Panc1 (cell line): ENCODE measurements around the gene PYM1. TPM values are rescaled to one million over a fixed set of nuclear protein-coding genes. Genes with fewer than 3 reads are reported as not detected.

Experiments
- ATAC-seq: fragments of 200-7000 bp; cut with Tn5 transposase; 2 replicates; pipeline ENCODE4 v1.9.1; 2020; ENCODE audit warnings: mild to moderate bottlenecking, moderate library complexity
- BruUV-seq: library from RNA; stranded (reverse); fragments of 400-500 nt; replicated peaks from 2 replicates; lab custom pipeline; 2021; lab: Mats Ljungman, UMichigan
- CTCF ChIA-PET: fragments of 300-600 bp; sonication (Branson Sonifier 250); formaldehyde crosslinking; loops from one replicate; lab custom pipeline; 2022; ENCODE audit warnings: antibody characterized with exemption; lab: Charles Lee
- POLR2A ChIA-PET: fragments of 300-600 bp; sonication (Branson Sonifier 250); formaldehyde crosslinking; loops from one replicate; lab custom pipeline; 2022; ENCODE audit warnings: antibody characterized with exemption; lab: Charles Lee
- DNase-seq: peaks from one replicate; pipeline ENCODE4 v3.0.0-alpha.2; 2010; ENCODE audit warnings: low read depth, low spot score
- H3K27ac ChIP-seq: 2 replicates; pipeline ENCODE4 v1.5.1; 2011; ENCODE audit warnings: mild to moderate bottlenecking, low read length, inconsistent platforms
- H3K27me3 ChIP-seq: fragments of 200-500 bp; sonication (Bioruptor generic); 2 replicates; pipeline ENCODE4 v1.6.0; 2014; ENCODE audit warnings: low read length, inconsistent platforms; ENCODE audit not compliant: control insufficient read depth, insufficient read depth
- H3K36me3 ChIP-seq: fragments of 200-500 bp; sonication (Bioruptor generic); 2 replicates; pipeline ENCODE4 v1.5.1; 2014; ENCODE audit warnings: inconsistent platforms, mild to moderate bottlenecking, low read length, moderate library complexity; ENCODE audit not compliant: control insufficient read depth, insufficient read depth
- H3K4me1 ChIP-seq: 2 replicates; pipeline ENCODE4 v1.5.1; 2011; ENCODE audit warnings: inconsistent platforms, mild to moderate bottlenecking, low read length, moderate library complexity; ENCODE audit not compliant: control insufficient read depth, insufficient read depth
- H3K4me3 ChIP-seq, 2 experiments: 2 replicates each; pipeline ENCODE4 v1.5.1; 2011 to 2012; ENCODE audit warnings: low read depth in 2 of 2, low read length in 2 of 2, mild to moderate bottlenecking in 2 of 2, inconsistent platforms in 1 of 2, moderate library complexity in 1 of 2
- H3K9me3 ChIP-seq: fragments of 200-500 bp; sonication (Bioruptor generic); 2 replicates; pipeline ENCODE4 v1.5.1; 2014; ENCODE audit warnings: low read depth, mild to moderate bottlenecking, inconsistent platforms, low read length, moderate library complexity; ENCODE audit not compliant: control insufficient read depth, insufficient read depth
- POLR2AphosphoS5 ChIP-seq: IDR thresholded peaks from 2 replicates; pipeline ENCODE4 v1.6.1; 2012; ENCODE audit warnings: mild to moderate bottlenecking, low read depth, low read length, moderate library complexity
- SIN3A ChIP-seq: IDR thresholded peaks from 2 replicates; pipeline ENCODE4 v1.6.1; 2012; ENCODE audit warnings: low read depth, mild to moderate bottlenecking, low read length, moderate library complexity, borderline replicate concordance; ENCODE audit not compliant: insufficient read depth
- TCF7L2 ChIP-seq: IDR thresholded peaks from 2 replicates; pipeline ENCODE4 v1.6.1; 2011; ENCODE audit warnings: mild to moderate bottlenecking, low read depth, low read length, inconsistent platforms
- in situ Hi-C: cut with HindIII; loops from 2 replicates; pipeline ENCODE4 v1.10.0; 2016; ENCODE audit warnings: low sequenced_read_pairs, low pct_unique_long_range_greater_than_20kb
- intact Hi-C: fragments of 100-400 bp; cut with micrococcal nuclease; formaldehyde crosslinking; loops from one replicate; pipeline ENCODE4 v1.10.0; 2022; ENCODE audit not compliant: unreplicated experiment
- total RNA-seq: library from RNA; stranded (reverse); gene quantifications from one replicate; pipeline ENCODE4 v1.2.1, GENCODE V29; 2021; ENCODE audit not compliant: unreplicated experiment
- TF ChIP-seq, protein P1 (sequence below), 2 experiments: IDR thresholded peaks; 2 replicates each; pipeline ENCODE4 v1.6.1; 2011 to 2012; ENCODE audit warnings: low read depth in 2 of 2, control low read depth in 1 of 2, low read length in 1 of 2, mild to moderate bottlenecking in 1 of 2, moderate library complexity in 1 of 2; ENCODE audit not compliant: insufficient read depth in 1 of 2
- TF ChIP-seq, protein P2 (sequence below): fragments of 450-650 bp; IDR thresholded peaks from 2 replicates; pipeline ENCODE4 v1.5.1; 2017; ENCODE audit warnings: mild to moderate bottlenecking

The PYM1 gene
- total RNA-seq, 1 experiment from 2014 or later: 32.2 TPM

DNA sequence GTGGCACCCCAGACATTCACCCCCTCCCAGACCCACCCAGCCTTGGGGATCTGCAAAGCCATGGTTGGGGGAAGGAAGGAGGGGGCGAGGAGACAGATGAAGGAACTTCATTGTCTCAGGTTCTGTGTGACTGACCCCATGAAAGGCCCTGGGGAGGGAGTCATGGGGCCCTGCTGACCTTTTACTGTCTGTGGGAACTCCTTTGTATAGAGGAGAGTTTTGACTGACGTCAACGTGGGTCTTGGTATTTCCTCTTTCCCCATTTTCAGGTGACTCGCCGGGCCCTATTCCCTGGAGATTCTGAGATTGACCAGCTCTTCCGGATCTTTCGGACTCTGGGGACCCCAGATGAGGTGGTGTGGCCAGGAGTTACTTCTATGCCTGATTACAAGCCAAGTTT is 43.1 kb upstream of the PYM1 start:
- intact Hi-C loops (no loop called here), in situ Hi-C loops (no loop called here)
- peaks cover 31% of the 10 kb centered on the region for H3K4me1 ChIP-seq
- no peak overlapping the region for H3K27ac ChIP-seq
- H3K36me3 ChIP-seq: peaks cover 11% of the 10 kb centered on the region
- no peaks in the 10 kb centered on the region for H3K27me3 ChIP-seq
- ATAC-seq (no peak), DNase-seq (no peak)
- no peak for TF ChIP-seq TCF7L2
- TF ChIP-seq, protein P1, sequence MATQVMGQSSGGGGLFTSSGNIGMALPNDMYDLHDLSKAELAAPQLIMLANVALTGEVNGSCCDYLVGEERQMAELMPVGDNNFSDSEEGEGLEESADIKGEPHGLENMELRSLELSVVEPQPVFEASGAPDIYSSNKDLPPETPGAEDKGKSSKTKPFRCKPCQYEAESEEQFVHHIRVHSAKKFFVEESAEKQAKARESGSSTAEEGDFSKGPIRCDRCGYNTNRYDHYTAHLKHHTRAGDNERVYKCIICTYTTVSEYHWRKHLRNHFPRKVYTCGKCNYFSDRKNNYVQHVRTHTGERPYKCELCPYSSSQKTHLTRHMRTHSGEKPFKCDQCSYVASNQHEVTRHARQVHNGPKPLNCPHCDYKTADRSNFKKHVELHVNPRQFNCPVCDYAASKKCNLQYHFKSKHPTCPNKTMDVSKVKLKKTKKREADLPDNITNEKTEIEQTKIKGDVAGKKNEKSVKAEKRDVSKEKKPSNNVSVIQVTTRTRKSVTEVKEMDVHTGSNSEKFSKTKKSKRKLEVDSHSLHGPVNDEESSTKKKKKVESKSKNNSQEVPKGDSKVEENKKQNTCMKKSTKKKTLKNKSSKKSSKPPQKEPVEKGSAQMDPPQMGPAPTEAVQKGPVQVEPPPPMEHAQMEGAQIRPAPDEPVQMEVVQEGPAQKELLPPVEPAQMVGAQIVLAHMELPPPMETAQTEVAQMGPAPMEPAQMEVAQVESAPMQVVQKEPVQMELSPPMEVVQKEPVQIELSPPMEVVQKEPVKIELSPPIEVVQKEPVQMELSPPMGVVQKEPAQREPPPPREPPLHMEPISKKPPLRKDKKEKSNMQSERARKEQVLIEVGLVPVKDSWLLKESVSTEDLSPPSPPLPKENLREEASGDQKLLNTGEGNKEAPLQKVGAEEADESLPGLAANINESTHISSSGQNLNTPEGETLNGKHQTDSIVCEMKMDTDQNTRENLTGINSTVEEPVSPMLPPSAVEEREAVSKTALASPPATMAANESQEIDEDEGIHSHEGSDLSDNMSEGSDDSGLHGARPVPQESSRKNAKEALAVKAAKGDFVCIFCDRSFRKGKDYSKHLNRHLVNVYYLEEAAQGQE (IDR thresholded peaks at IDR 0.05; ENCODE audit: insufficient read depth in 1 of 2, low read depth in 2 of 2, low read length in 1 of 2): no peak
- TF ChIP-seq POLR2AphosphoS5: no peak
- POLR2A ChIA-PET: no interaction called here
- no peak overlapping the region for H3K4me3 ChIP-seq
- CTCF ChIA-PET: no interaction called here
- no peaks in the 10 kb centered on the region for H3K9me3 ChIP-seq
- no TSS peak for BruUV-seq

DNA sequence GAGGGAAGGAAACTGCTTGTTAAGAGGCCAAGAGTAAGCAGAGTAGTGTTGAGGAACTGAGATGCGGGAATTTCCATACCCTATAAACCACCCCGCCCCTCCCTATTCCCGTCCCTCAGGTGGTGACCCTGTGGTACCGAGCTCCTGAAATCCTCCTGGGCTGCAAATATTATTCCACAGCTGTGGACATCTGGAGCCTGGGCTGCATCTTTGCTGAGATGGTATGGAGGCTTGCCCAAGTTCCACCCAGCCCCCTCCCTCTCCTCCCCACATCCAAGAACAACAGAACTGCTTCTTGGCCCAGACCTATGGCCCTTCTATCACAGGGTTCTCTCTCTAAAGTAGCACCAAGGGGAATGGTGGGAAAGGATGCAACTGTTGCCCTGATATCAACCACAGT is 41.7 kb upstream of the PYM1 start:
- no peak for ATAC-seq
- Histone ChIP-seq H3K36me3 (peaks cover 11% of the 10 kb centered on the region), H3K27me3 (no peaks in the 10 kb centered on the region), H3K4me3 (no peak overlapping the region), H3K4me1 (peaks cover 26% of the 10 kb centered on the region), H3K9me3 (no peaks in the 10 kb centered on the region), H3K27ac (no peak overlapping the region)
- in situ Hi-C loops: no loop called here
- ChIA-PET CTCF (no interaction called here), POLR2A (no interaction called here)
- intact Hi-C loops: no loop called here
- DNase-seq: no peak
- TF ChIP-seq TCF7L2 (no peak), SIN3A (no peak), POLR2AphosphoS5 (no peak)
- TF ChIP-seq, protein P2, sequence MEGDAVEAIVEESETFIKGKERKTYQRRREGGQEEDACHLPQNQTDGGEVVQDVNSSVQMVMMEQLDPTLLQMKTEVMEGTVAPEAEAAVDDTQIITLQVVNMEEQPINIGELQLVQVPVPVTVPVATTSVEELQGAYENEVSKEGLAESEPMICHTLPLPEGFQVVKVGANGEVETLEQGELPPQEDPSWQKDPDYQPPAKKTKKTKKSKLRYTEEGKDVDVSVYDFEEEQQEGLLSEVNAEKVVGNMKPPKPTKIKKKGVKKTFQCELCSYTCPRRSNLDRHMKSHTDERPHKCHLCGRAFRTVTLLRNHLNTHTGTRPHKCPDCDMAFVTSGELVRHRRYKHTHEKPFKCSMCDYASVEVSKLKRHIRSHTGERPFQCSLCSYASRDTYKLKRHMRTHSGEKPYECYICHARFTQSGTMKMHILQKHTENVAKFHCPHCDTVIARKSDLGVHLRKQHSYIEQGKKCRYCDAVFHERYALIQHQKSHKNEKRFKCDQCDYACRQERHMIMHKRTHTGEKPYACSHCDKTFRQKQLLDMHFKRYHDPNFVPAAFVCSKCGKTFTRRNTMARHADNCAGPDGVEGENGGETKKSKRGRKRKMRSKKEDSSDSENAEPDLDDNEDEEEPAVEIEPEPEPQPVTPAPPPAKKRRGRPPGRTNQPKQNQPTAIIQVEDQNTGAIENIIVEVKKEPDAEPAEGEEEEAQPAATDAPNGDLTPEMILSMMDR: no peak
- TF ChIP-seq, protein P1 (IDR thresholded peaks at IDR 0.05; ENCODE audit: insufficient read depth in 1 of 2, low read depth in 2 of 2, low read length in 1 of 2): no peak
- BruUV-seq: no TSS peak
